Vagina (tissue), 2 donors: ENCODE measurements around the gene CREBBP. TPM values are rescaled to one million over a fixed set of nuclear protein-coding genes. Genes with fewer than 3 reads are reported as not detected.
"Not testable (repeated sequence)": the region's sequence is repeated elsewhere in the genome, so short reads cannot be mapped to it uniquely, and the experiment has no call there.

Experiments used
- DNase-seq, 2 donors: peaks; one replicate each; pipeline ENCODE4 v3.0.0-alpha.2; 2017; ENCODE audit errors: extremely low spot score in 2 of 2
- H3K27ac ChIP-seq: fragments of 200-600 bp; sonication (generic); one replicate; pipeline ENCODE4 v1.5.1; 2019
- H3K27me3 ChIP-seq: fragments of 200-600 bp; sonication (generic); one replicate; pipeline ENCODE4 v1.5.1; 2019
- H3K36me3 ChIP-seq, 2 donors: fragments of 200-600 bp; sonication (generic); one replicate each; pipeline ENCODE4 v1.5.1; 2017 to 2019
- H3K4me1 ChIP-seq: fragments of 200-600 bp; sonication (generic); one replicate; pipeline ENCODE4 v1.5.1; 2019
- H3K4me3 ChIP-seq, 2 donors: fragments of 200-600 bp; sonication (generic); 1 replicate in 1 of 2; 2 replicates in 1 of 2; pipeline ENCODE4 v1.5.1; 2016 to 2019
- H3K9me3 ChIP-seq: fragments of 200-600 bp; sonication (generic); one replicate; pipeline ENCODE4 v1.5.1; 2019
- CTCF ChIP-seq, 3 experiments: fragments of 450-650 bp in 2 of 3; fragments of 200-600 bp in 1 of 3; sonication (generic) in 1 of 3; IDR thresholded peaks; one replicate each; pipeline ENCODE4 v1.5.1; 2017 to 2019; ENCODE audit warnings: antibody characterized with exemption in 3 of 3, mild to moderate bottlenecking in 2 of 3, moderate library complexity in 2 of 3
- POLR2A ChIP-seq, 2 donors: fragments of 450-650 bp; IDR thresholded peaks; one replicate each; pipeline ENCODE4 v1.6.1; 2017; ENCODE audit warnings: antibody characterized with exemption in 2 of 2, mild to moderate bottlenecking in 2 of 2, moderate library complexity in 2 of 2
- POLR2AphosphoS5 ChIP-seq, 2 donors: sonication (generic); formaldehyde crosslinking; IDR thresholded peaks; one replicate each; pipeline ENCODE4 v1.9.0; 2017; ENCODE audit warnings: antibody characterized with exemption in 2 of 2, mild to moderate bottlenecking in 2 of 2, low read depth in 1 of 2; ENCODE audit not compliant: insufficient read depth in 1 of 2
- intact Hi-C: fragments of 100-400 bp; cut with DNase I; formaldehyde crosslinking; loops from one replicate; pipeline ENCODE4 v1.15.1; 2023
- total RNA-seq: library from RNA; depleted of rRNA; stranded (reverse); fragments of >200 nt; gene quantifications from one replicate; pipeline ENCODE4 v1.2.3, GENCODE V29; 2016

Gene CREBBP
- total RNA-seq, 1 donor from 2014 or later: 102 TPM

DNA sequence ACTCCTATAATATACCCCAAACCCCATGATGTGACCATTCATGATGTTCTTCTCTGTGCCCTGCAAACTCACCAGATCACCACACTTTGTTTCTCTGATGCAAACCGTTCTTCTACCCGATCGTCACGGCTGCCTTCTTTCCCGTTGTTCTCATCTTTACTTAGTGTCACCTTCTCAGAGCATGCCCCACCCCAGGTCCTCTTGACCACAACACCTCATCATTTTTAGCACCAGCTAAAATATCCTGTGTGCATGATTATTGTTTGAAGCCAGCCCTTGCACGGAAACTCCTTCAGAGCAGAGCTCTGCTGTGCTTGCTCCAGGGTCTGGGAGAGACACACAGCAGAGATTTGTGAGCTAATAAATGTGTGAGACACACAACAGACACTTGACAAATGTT is 38.9 kb upstream of the CREBBP start:
- H3K4me1 ChIP-seq: no peaks in the 10 kb centered on the region
- no peak overlapping the region for H3K4me3 ChIP-seq
- no peak for TF ChIP-seq POLR2AphosphoS5 (IDR thresholded peaks at IDR 0.05; ENCODE audit: insufficient read depth in 1 of 2, low read depth in 1 of 2)
- no peak for TF ChIP-seq CTCF (IDR thresholded peaks at IDR 0.05)
- no peak for TF ChIP-seq POLR2A (IDR thresholded peaks at IDR 0.05)
- no peak for DNase-seq
- H3K27me3 ChIP-seq: no peaks in the 10 kb centered on the region
- no peak overlapping the region for H3K27ac ChIP-seq
- H3K9me3 ChIP-seq: no peaks in the 10 kb centered on the region
- intact Hi-C loops: no loop called here
- H3K36me3 ChIP-seq: no peaks in the 10 kb centered on the region

DNA sequence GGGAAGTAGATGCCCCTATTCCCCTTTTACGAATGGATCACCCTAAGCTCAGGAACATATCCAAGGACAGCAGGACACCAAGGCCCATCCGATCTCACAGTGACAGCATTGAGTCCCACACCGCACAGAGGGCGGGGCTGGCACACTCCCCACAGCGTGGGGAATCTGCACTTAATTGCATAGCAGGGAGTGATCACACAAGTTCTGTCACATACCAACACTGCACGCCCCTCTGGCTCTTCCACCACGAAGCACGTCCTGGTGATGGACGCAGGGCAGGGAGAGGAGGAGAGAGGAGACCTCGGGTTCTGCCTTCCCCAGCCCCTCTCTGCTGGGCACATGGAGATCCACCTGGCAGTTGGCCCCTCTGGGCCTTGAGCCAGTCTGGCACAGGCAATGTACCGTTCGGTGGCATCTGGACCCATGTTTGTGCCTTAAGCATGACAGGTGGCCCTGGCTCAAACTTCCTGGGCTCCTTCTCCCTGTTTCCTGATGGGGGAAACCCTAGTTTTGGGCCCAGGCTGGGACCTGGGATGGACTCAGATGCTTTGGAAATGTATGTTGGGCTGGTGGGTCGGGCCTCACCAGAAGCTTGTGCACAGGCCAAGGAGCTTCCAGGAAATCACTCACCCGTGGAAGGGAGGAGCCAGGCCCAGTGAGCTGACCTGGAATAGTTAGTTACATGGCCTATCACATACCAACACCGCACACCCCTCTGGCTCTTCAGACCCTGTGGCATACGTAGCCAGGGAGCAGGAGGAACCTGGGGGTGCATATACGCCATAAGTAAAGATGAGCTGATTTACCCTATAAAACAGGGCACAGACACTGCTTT is 35.1 kb upstream of the CREBBP start:
- no peaks in the 10 kb centered on the region for H3K4me1 ChIP-seq
- no peak for TF ChIP-seq CTCF (IDR thresholded peaks at IDR 0.05)
- no peak for TF ChIP-seq POLR2AphosphoS5 (IDR thresholded peaks at IDR 0.05; ENCODE audit: insufficient read depth in 1 of 2, low read depth in 1 of 2)
- no peak for TF ChIP-seq POLR2A (IDR thresholded peaks at IDR 0.05)
- H3K27ac ChIP-seq: no peak overlapping the region
- H3K4me3 ChIP-seq: no peak overlapping the region
- no peaks in the 10 kb centered on the region for H3K36me3 ChIP-seq
- H3K27me3 ChIP-seq: no peaks in the 10 kb centered on the region
- H3K9me3 ChIP-seq: no peaks in the 10 kb centered on the region
- intact Hi-C loops: no loop called here
- no peak for DNase-seq

GRCh38 chr16:3912897-3913296 is 32.4 kb upstream of the CREBBP start:
- Histone ChIP-seq H3K36me3 (no peaks in the 10 kb centered on the region), H3K4me3 (no peak overlapping the region), H3K27ac (no peak overlapping the region), H3K4me1 (no peaks in the 10 kb centered on the region), H3K9me3 (no peaks in the 10 kb centered on the region), H3K27me3 (no peaks in the 10 kb centered on the region)
- no peak for DNase-seq
- intact Hi-C loops: no loop called here
- no peak for TF ChIP-seq POLR2AphosphoS5 (IDR thresholded peaks at IDR 0.05; ENCODE audit: insufficient read depth in 1 of 2, low read depth in 1 of 2)
- TF ChIP-seq POLR2A (IDR thresholded peaks at IDR 0.05): no peak
- TF ChIP-seq CTCF (IDR thresholded peaks at IDR 0.05): no peak

DNA sequence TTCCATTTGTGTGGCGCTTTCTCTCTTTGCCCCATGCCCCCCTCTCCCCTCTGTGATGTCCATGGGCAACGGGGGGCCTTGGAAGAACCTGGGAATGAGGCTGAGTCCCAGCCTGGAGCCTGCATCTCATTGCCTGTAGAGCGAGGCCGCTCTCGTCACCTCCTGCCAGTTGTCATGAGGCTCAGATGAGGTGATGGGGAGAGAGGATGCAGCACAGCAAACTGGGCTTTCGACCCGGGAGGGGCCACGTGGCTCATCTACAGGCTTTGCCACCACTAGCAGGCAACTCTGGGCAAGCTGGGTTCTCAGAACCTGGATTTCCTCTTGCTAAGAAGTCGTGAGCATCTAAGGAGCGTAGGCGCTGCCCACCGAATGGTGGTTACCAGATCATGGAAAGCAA is 31.9 kb upstream of the CREBBP start:
- TF ChIP-seq POLR2A (IDR thresholded peaks at IDR 0.05) (no peak), CTCF (IDR thresholded peaks at IDR 0.05) (no peak), POLR2AphosphoS5 (IDR thresholded peaks at IDR 0.05; ENCODE audit: insufficient read depth in 1 of 2, low read depth in 1 of 2) (no peak)
- intact Hi-C loops: no loop called here

GRCh38 chr16:3911741-3912140 is 31.2 kb upstream of the CREBBP start:
- H3K27me3 ChIP-seq, intact Hi-C loops: not testable (repeated sequence)

More for the DNA sequence above, 31.9 kb upstream of the CREBBP start:
- H3K27ac ChIP-seq: no peak overlapping the region
- no peaks in the 10 kb centered on the region for H3K36me3 ChIP-seq
- no peak for DNase-seq
- H3K4me1 ChIP-seq: no peaks in the 10 kb centered on the region
- H3K27me3 ChIP-seq: no peaks in the 10 kb centered on the region
- no peak overlapping the region for H3K4me3 ChIP-seq
- no peaks in the 10 kb centered on the region for H3K9me3 ChIP-seq

More at GRCh38 chr16:3911741-3912140, 31.2 kb upstream of the CREBBP start:
- not testable (repeated sequence) for H3K9me3 ChIP-seq, DNase-seq, H3K4me1 ChIP-seq, H3K4me3 ChIP-seq, H3K36me3 ChIP-seq, H3K27ac ChIP-seq
